Thyroid gland (tissue), 4 donors: ENCODE measurements around the gene PKD1.
"Not testable (repeated sequence)": the region's sequence is repeated elsewhere in the genome, so short reads cannot be mapped to it uniquely, and the experiment has no call there.

Experiments used
- POLR2A ChIP-seq, 2 donors: fragments of 450-650 bp; IDR thresholded peaks; one replicate each; pipeline ENCODE4 v1.6.1; 2017; ENCODE audit warnings: antibody characterized with exemption in 2 of 2, mild to moderate bottlenecking in 2 of 2, moderate library complexity in 1 of 2
- TF ChIP-seq, protein P1 (sequence below), 6 experiments: fragments of 200-600 bp in 3 of 6; fragments of 450-650 bp in 3 of 6; sonication (generic) in 3 of 6; IDR thresholded peaks; one replicate each; pipeline ENCODE4 v1.5.1; 2016 to 2019; ENCODE audit warnings: antibody characterized with exemption in 6 of 6, mild to moderate bottlenecking in 2 of 6, inconsistent platforms in 1 of 6, moderate library complexity in 1 of 6

DNA sequence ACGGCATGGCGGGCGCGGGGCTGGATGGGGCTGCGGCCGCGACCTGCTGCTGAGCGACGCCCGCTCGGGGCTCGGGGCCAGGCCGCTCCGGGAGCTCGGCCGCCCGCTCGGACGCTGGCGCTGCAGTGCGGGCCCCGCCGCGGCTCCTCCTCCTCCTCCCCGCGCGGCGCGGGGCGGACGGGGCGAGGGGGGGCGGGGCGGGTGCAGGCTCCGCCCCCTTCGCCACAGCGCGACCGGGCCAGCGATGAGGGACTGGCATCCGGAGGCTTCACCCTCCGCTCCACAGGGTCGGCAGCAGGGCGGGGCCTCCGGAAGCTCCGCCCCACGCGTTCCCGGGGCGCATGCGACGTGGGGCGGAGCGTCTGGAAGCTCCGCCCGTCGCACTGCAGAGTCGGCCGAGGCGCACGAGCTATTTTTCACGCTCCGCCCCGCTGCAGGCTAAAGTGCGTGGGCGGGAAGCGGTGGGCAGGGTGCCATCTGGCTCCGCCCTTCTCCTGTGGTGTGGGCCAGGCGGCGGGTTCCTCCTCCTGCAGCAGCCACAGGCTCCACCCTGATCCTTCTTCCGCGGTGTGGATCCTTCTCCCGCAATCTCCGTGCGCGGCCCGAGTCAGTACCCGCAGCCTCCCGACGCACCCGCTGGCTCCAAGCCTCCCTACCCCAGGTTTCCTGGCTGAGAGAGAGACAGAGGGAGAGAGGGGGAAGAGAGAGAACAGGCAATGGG, at the start of gene PKD1:
- TF ChIP-seq POLR2A (IDR thresholded peaks at IDR 0.05) = peak in 1 of 2 donors; percentile 69
- TF ChIP-seq, protein P1, sequence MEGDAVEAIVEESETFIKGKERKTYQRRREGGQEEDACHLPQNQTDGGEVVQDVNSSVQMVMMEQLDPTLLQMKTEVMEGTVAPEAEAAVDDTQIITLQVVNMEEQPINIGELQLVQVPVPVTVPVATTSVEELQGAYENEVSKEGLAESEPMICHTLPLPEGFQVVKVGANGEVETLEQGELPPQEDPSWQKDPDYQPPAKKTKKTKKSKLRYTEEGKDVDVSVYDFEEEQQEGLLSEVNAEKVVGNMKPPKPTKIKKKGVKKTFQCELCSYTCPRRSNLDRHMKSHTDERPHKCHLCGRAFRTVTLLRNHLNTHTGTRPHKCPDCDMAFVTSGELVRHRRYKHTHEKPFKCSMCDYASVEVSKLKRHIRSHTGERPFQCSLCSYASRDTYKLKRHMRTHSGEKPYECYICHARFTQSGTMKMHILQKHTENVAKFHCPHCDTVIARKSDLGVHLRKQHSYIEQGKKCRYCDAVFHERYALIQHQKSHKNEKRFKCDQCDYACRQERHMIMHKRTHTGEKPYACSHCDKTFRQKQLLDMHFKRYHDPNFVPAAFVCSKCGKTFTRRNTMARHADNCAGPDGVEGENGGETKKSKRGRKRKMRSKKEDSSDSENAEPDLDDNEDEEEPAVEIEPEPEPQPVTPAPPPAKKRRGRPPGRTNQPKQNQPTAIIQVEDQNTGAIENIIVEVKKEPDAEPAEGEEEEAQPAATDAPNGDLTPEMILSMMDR (IDR thresholded peaks at IDR 0.05) = not testable (repeated sequence)
